ENCODE measurements around the gene UBE4A. TPM values are rescaled to one million over a fixed set of nuclear protein-coding genes. Genes with fewer than 3 reads are reported as not detected.

The UBE4A gene
- total RNA-seq, 2 donors from 2014 or later, result 40.3 to 45.6 TPM

- intact Hi-C loops (cut with DNase I, micrococcal nuclease), result no loop called here
- DNase-seq, result no peak
- ATAC-seq, result no peak
Observed at GRCh38 chr11:118339281-118339961, 20.0 kb upstream of the UBE4A start.

DNA sequence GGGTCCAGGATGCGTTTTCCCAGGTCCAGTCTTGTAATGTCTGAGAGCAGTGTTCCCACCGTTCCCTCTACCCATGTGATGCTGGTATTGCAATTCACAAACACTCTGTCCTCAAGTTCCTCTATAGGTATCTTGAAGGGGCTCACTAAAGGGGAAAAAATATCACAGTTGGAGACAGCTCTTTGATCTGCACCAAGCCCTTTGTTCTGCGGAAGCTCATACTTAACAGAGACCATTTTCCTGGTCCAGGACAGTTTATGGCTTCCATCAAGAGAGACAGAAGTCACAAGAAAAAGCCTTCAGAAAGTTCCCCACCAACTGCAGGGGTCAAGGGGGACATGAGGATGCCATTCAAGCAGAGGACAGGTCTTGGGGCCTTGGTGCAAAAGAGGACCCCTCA lies 19.0 kb upstream of the UBE4A start:
- DNase-seq (no peak), ATAC-seq (no peak)

GRCh38 chr11:118341261-118341660 lies 18.1 kb upstream of the UBE4A start:
- DNase-seq (no peak), ATAC-seq (no peak)
- intact Hi-C loops (cut with DNase I, micrococcal nuclease), result no loop called here

More for the DNA sequence above, 19.0 kb upstream of the UBE4A start:
- intact Hi-C loops (cut with DNase I, micrococcal nuclease), result no loop called here

- ATAC-seq, result no peak
Observed at GRCh38 chr11:118341815-118342489, 17.4 kb upstream of the UBE4A start.

GRCh38 chr11:118342503-118343161 lies 16.8 kb upstream of the UBE4A start, which contains the start of gene CD3D:
Gene CD3D, minus strand, starts transcription at chr11:118342705. Its CDS starts 98 bp downstream, at chr11:118342607.
- intact Hi-C loops (cut with DNase I, micrococcal nuclease), result no loop called here
- ATAC-seq (peak; percentile 27), DNase-seq (no peak)

More at GRCh38 chr11:118341815-118342489, 17.4 kb upstream of the UBE4A start:
- intact Hi-C loops (cut with DNase I, micrococcal nuclease), result no loop called here
- DNase-seq, result no peak

GRCh38 chr11:118343248-118343647 lies 16.2 kb upstream of the UBE4A start:
- intact Hi-C loops (cut with DNase I, micrococcal nuclease), result no loop called here

DNA sequence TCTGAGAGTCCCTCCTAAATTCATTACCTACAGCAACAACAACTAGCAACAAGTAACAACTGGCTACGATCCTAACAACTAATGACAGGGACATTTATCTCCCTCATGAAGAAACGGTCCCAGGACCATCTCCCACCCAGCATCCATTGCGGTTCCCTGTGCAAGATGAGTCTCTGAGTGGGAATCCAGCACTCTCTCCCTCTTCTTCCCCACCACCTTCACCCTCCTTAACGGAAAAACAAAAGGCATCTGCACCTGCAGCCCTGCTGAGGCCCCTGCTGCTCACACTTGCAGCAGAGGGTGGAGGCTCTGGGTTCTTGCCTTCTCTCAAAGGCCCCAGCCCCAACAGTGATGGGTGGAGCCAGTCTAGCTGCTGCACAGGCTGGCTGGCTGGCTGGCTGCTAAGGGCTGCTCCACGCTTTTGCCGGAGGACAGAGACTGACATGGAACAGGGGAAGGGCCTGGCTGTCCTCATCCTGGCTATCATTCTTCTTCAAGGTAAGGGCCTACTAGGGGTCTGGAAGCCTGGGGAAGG lies 15.4 kb upstream of the UBE4A start, which contains the start of gene CD3G:
CD3G (plus strand) TSS at position 364 of the 535 bp plus-strand sequence; CDS start at position 444, 80 bp downstream.
- intact Hi-C loops (cut with DNase I, micrococcal nuclease), result no loop called here
- peak; percentile 37 for ATAC-seq
- DNase-seq, result peak in 1 of 2 donors; percentile 23

More at GRCh38 chr11:118343248-118343647, 16.2 kb upstream of the UBE4A start:
- DNase-seq (no peak), ATAC-seq (no peak)

DNA sequence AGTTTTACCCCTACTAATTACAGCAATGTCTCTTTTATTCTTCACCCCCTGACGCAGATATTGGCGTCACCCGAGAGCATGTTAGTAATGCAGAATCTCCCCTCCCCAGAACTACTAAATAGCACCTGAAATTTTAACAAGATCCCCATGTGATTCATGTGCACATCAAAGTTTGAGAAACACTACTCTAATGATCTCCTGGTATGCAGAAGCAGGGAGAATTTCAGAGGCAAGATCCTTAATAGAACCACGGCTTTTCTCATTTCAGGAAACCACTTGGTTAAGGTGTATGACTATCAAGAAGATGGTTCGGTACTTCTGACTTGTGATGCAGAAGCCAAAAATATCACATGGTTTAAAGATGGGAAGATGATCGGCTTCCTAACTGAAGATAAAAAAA lies 9.9 kb upstream of the UBE4A start:
- no peak for ATAC-seq
- DNase-seq, result no peak
- intact Hi-C loops (cut with DNase I, micrococcal nuclease), result no loop called here

DNA sequence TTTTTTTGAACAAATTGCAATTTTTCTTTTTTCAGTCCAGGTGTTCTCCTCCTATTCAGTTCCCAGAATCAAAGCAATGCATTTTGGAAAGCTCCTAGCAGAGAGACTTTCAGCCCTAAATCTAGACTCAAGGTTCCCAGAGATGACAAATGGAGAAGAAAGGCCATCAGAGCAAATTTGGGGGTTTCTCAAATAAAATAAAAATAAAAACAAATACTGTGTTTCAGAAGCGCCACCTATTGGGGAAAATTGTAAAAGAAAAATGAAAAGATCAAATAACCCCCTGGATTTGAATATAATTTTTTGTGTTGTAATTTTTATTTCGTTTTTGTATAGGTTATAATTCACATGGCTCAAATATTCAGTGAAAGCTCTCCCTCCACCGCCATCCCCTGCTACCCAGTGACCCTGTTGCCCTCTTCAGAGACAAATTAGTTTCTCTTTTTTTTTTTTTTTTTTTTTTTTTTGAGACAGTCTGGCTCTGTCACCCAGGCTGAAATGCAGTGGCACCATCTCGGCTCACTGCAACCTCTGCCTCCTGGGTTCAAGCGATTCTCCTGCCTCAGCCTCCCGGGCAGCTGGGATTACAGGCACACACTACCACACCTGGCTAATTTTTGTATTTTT lies 6.2 kb upstream of the UBE4A start:
- DNase-seq (no peak), ATAC-seq (no peak)
- intact Hi-C loops (cut with DNase I, micrococcal nuclease), result loop anchor here (10.0 kb wide), 2 partner anchors 58 to 158 kb away; no protein-coding TSS in a partner anchor

DNA sequence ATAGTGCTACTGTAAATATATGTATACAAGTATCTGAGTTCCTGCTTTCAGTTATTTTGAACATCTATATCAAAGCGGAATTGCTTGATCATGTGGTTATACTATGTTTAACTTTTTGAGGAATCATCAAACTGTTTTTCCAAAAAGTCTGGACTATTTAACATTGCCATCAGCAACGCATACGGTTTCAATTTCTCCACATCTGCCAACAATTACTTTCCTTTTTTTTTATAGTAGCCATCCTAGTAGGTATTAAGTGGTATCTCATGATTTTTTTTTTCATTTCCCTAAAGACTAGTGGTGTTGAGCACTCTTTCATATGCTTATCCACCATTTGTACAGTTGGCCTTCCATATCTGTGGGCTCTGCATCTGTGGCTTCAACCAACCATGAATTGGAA lies 1.3 kb upstream of the UBE4A start:
- no peak for ATAC-seq
- intact Hi-C loops (cut with DNase I, micrococcal nuclease), result loop anchor here (10.0 kb wide), 2 partner anchors 63 to 163 kb away; no protein-coding TSS in a partner anchor

DNA sequence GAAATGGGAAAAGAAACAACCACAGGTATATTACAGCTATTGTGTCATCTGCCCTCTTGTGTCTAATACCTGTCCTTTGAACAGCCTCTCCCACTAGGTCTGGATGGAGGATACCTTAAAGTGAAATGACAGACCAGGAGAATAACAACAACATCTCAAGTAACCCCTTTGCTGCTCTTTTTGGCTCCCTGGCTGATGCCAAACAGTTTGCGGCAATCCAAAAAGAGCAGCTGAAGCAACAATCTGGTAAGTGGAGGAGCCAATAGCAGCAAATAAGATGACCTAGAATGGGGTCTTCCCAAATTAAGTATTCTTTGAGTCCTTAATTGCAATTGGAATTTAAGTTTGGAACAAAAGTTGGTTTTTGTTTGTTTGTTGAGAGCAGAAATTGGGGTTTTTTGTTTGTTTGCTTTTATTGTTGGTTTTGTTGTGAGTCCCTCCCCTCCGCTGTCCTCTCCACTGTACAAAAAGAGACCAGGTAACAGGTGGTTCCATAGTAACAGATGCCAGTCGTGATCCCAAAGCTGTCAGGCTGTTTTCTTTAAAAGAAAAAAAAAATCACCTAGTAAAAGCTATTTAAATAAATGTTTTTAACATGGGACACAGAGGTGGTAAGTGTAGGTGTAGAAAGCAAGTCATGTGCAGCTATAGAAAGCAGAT lies 5.7 kb downstream of the UBE4A start:
- ATAC-seq (no peak), DNase-seq (no peak)
- intact Hi-C loops (cut with DNase I, micrococcal nuclease), result no loop called here

More for the DNA sequence above, 1.3 kb upstream of the UBE4A start:
- no peak for DNase-seq

GRCh38 chr11:118366287-118366686 lies 6.9 kb downstream of the UBE4A start:
- intact Hi-C loops (cut with DNase I, micrococcal nuclease), result no loop called here
- DNase-seq (no peak), ATAC-seq (no peak)

DNA sequence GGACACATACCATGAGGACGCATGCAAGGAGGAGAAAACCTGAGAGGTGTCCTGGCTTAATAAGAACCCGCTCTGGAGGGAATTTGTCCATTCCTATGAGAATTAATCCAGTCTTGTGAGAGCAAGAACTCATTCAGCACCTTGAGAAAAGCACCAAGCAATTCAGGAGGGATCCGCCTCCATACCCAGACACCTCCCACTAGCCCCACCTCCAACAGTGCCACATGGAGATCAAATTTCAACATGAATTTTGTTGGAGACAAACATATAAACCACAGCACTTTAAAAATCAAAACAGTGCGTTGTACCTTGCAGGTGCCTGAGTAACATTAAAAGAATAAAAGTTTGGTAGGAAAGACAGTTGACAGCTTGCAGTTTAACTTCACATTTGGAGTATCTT lies 11.4 kb downstream of the UBE4A start:
- intact Hi-C loops (cut with DNase I, micrococcal nuclease), result loop anchor here in 1 of 2 donors (10.0 kb wide), 1 partner anchor 134 kb away; no protein-coding TSS in a partner anchor
- no peak for ATAC-seq
- DNase-seq, result no peak

DNA sequence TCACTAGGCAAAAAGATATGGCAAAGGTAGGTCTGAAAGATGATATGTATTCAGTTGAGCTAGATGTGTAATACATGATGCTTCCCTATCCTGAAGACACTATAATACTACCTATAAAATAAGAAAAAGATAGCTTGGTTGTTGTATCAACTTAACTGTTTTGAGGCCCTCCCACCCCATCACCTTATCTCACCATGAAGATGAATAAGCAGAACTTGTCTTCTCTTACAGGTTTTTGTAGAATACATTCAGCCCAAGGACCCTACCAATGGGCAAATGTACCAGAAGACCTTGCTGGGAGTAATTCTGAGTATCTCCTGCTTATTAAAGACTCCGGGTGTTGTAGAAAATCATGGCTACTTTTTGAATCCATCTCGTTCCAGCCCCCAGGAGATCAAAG lies 13.9 kb downstream of the UBE4A start:
- no peak for ATAC-seq
- DNase-seq, result no peak
- intact Hi-C loops (cut with DNase I, micrococcal nuclease), result loop anchor here in 1 of 2 donors (10.0 kb wide), 1 partner anchor 132 kb away; no protein-coding TSS in a partner anchor

DNA sequence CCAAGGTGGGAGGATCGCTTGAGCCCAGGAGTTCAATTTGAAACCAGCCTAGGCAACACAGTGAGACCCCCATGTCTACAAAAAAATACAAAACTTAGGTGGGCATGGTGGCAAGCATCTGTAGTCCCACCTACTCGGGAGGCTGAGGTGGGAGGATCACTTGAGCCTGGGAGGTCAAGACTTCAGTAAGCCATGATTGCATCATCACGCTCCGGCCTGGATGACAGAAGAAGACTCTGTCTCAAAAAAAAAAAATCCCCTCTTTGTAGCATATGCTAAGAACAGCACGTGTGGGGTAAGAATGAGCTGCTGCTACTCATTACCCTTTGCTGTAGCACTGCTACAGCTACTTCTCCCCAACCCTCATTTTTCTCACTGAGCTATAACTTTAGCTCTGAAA lies 14.5 kb downstream of the UBE4A start:
- intact Hi-C loops (cut with DNase I, micrococcal nuclease), result loop anchor here in 1 of 2 donors (10.0 kb wide), 1 partner anchor 131 kb away; no protein-coding TSS in a partner anchor
- DNase-seq, result no peak
- no peak for ATAC-seq

DNA sequence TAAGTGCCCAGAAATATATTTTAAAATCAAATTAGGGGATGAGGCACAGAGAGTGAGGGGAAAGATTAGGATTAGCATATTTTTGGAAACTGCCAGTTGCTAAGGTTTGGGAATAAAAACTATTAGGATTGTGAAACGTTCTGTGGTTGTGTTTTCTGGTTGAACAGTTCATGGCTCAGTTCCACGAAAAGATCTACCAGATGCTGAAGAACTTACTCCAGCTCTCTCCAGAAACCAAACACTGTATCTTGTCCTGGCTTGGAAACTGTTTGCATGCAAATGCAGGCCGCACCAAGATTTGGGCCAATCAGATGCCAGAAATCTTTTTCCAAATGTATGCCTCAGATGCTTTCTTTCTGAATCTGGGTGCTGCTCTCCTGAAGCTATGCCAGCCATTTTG lies 15.3 kb downstream of the UBE4A start:
- DNase-seq (no peak), ATAC-seq (no peak)
- intact Hi-C loops (cut with DNase I, micrococcal nuclease), result loop anchor here in 1 of 2 donors (10.0 kb wide), 1 partner anchor 130 kb away; no protein-coding TSS in a partner anchor

DNA sequence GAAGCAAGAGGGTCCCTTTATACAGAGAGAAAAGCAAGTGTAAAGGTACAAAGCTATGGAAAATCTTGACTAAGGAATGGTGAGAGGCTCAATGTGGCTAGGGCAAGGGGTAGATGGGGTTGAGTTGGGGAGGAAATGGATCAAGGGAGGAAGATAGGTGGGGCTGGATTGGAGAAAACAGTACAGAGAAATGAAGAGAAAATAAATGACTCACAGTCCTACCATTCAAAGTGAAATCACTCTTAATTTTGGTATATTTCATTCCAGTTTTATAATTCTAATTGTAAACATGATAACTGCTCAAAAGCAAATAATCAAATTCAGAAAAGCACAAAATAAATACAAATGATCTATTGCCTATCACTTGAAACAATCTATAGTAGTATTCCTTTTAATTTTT lies 16.6 kb downstream of the UBE4A start:
- intact Hi-C loops (cut with DNase I, micrococcal nuclease), result loop anchor here in 1 of 2 donors (10.0 kb wide), 1 partner anchor 129 kb away; no protein-coding TSS in a partner anchor
- DNase-seq (no peak), ATAC-seq (no peak)

DNA sequence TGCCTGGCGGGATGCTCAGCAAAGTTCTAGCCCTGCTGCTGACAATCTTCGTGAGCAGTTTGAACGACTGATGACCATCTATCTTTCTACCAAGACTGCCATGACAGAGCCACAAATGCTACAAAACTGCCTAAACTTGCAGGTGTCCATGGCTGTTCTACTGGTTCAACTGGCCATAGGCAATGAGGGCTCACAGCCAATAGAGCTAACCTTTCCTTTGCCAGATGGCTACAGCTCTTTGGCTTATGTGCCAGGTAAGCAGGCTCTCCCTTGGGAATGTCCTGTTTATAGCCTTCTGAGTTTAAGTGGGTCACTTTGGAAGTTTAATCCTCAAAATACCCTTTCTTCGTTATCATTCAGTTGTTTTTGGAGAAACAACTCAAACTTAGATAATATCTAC lies 20.1 kb downstream of the UBE4A start:
- DNase-seq (no peak), ATAC-seq (no peak)
- intact Hi-C loops (cut with DNase I, micrococcal nuclease), result loop anchor here in 1 of 2 donors (10.0 kb wide), 1 partner anchor 125 kb away; no protein-coding TSS in a partner anchor

All from left colon (tissue), 2 donors.